AG04450 (cell line): ENCODE data around the gene PTGR2. TPM values are rescaled to one million over a fixed set of nuclear protein-coding genes. Genes with fewer than 3 reads are reported as not detected.

ENCODE experiments used
- CTCF ChIA-PET: fragments of 300-600, 350-600 bp; formaldehyde crosslinking; extraction: SDS; loops from one replicate; lab custom pipeline; 2022; ENCODE audit warnings: antibody characterized with exemption, inconsistent platforms; lab: Charles Lee
- POLR2A ChIA-PET: fragments of 350-600 bp; formaldehyde crosslinking; extraction: SDS; loops from one replicate; lab custom pipeline; 2021; ENCODE audit warnings: antibody characterized with exemption, inconsistent platforms; lab: Yijun Ruan, JAX
- DNase-seq: peaks from one replicate; pipeline ENCODE4 v3.0.0-alpha.2; 2011; ENCODE audit warnings: low read depth, low spot score
- H3K27ac ChIP-seq: one replicate; pipeline ENCODE4 v1.5.1; 2012; ENCODE audit warnings: low read depth, low read length, control low read depth
- H3K27me3 ChIP-seq: one replicate; pipeline ENCODE4 v1.6.0; 2012; ENCODE audit warnings: low read length; ENCODE audit not compliant: control insufficient read depth, insufficient read depth
- H3K4me3 ChIP-seq: 2 replicates; pipeline ENCODE4 v1.5.1; 2011; ENCODE audit warnings: mild to moderate bottlenecking, low read depth, low read length, control low read depth
- H3K9me3 ChIP-seq: 2 replicates; pipeline ENCODE4 v1.5.1; 2012; ENCODE audit warnings: low read length; ENCODE audit not compliant: control insufficient read depth, insufficient read depth
- polyA plus RNA-seq: library from polyadenylated mRNA; depleted of rRNA; stranded (reverse); fragments of >200 nt; gene quantifications from 2 replicates; pipeline ENCODE4 v1.2.3, GENCODE V29; 2011
- TF ChIP-seq, protein P1 (sequence below): IDR thresholded peaks from 2 replicates; pipeline ENCODE4 v1.5.1; 2011; ENCODE audit warnings: low read depth, low read length, control low read depth, inconsistent platforms

Gene PTGR2
- polyA plus RNA-seq, 1 experiment, result 6.9 TPM

- Histone ChIP-seq H3K27me3 (no peaks in the 10 kb centered on the region), H3K27ac (no peak overlapping the region), H3K9me3 (no peaks in the 10 kb centered on the region; the same call in 1 of the 2 replicates), H3K4me3 (no peak overlapping the region)
- ChIA-PET CTCF (no interaction called here), POLR2A (no interaction called here)
- TF ChIP-seq, protein P1, sequence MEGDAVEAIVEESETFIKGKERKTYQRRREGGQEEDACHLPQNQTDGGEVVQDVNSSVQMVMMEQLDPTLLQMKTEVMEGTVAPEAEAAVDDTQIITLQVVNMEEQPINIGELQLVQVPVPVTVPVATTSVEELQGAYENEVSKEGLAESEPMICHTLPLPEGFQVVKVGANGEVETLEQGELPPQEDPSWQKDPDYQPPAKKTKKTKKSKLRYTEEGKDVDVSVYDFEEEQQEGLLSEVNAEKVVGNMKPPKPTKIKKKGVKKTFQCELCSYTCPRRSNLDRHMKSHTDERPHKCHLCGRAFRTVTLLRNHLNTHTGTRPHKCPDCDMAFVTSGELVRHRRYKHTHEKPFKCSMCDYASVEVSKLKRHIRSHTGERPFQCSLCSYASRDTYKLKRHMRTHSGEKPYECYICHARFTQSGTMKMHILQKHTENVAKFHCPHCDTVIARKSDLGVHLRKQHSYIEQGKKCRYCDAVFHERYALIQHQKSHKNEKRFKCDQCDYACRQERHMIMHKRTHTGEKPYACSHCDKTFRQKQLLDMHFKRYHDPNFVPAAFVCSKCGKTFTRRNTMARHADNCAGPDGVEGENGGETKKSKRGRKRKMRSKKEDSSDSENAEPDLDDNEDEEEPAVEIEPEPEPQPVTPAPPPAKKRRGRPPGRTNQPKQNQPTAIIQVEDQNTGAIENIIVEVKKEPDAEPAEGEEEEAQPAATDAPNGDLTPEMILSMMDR, result no peak
- no peak for DNase-seq
Observed at GRCh38 chr14:73884438-73885190, 33.0 kb downstream of the PTGR2 start.

DNA sequence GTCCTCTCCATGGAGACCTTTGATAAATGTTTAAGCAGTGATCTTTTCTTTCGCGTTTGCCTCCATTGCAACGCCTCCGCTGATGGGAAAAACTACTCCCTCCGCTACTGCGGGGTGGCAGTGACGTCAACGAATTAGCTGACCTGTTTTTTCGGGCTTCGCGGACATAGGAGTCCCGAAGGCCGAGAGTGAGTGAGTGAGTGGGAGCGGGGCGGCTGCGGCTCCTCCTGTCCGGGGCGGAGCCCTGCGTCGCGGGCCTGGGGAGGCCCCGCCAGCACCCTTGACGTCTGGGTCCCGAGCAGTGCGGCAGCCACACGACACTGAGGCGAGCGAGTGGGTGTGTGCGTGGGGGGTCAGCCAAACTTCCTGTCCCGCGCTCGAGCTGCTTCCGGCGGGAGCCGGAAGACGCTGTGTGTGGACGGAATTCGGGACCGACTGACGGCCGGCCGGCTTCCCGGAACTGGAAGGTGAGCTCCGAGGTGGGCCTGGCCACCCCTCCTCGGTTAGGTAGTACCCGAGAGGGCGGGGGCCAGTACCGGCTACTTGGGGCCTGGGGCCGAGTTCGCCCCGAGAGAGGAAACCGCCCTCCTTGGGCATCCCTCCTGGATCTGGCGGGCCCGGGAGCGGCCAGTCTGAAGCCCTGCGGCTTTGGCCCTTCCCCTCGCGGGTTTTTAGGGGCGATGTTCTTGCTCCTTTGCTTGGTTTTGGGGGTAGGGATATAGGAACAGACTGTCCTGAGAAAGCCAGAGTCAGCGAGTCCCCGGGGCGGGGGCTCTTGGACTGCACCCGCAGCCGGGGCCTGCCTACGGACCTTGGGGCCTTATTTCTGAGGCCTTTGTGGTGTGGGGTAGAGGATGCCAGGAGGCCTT lies 35.1 kb downstream of the PTGR2 start, which contains the start of gene ZNF410:
Gene ZNF410 (plus strand): TSS at position 411 of the 869 bp plus-strand sequence. CDS start 5,317 bp downstream, outside the sequence.
- CTCF ChIA-PET, result no interaction called here
- Histone ChIP-seq H3K4me3 (peak within 1 kb of the TSS; percentile 90), H3K27me3 (no peaks in the 10 kb centered on the region), H3K27ac (peak within 1 kb of the TSS; percentile 95), H3K9me3 (no peaks in the 10 kb centered on the region; the same call in 1 of the 2 replicates)
- TF ChIP-seq, protein P1, result no peak
- POLR2A ChIA-PET, result interaction anchor here (0.6 to 1.6 kb wide), 6 partner anchors 8 to 204 kb away, joined by 3 to 13 read pairs (median 4); partner anchors contain the start of genes BBOF1, ENTPD5 and PTGR2
- peak; percentile 94 for DNase-seq

DNA sequence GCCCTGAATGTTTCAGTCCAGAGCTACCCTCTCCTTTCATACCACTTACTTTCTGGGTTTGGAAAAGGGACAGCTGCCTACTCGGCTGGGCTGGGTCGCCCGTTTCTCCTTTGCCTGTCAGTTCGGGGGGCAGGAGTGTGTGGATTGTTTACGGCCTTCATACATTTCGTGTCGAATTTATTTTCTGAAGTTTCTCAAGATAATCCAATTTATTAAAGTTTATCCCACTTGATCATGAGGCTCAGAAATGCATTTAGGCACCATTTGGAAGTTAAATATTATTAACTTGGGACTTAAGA lies 35.6 kb downstream of the PTGR2 start:
- TF ChIP-seq, protein P1, result no peak
- ChIA-PET CTCF (no interaction called here), POLR2A (interaction anchor here (0.9 to 1.6 kb wide), 2 partner anchors 9 to 36 kb away, joined by 3 to 13 read pairs; partner anchors contain the start of gene PTGR2)
- DNase-seq, result no peak
- Histone ChIP-seq H3K27ac (peak overlapping the region; percentile 95), H3K9me3 (no peaks in the 10 kb centered on the region; the same call in 1 of the 2 replicates), H3K4me3 (peak overlapping the region; percentile 90), H3K27me3 (no peaks in the 10 kb centered on the region)

DNA sequence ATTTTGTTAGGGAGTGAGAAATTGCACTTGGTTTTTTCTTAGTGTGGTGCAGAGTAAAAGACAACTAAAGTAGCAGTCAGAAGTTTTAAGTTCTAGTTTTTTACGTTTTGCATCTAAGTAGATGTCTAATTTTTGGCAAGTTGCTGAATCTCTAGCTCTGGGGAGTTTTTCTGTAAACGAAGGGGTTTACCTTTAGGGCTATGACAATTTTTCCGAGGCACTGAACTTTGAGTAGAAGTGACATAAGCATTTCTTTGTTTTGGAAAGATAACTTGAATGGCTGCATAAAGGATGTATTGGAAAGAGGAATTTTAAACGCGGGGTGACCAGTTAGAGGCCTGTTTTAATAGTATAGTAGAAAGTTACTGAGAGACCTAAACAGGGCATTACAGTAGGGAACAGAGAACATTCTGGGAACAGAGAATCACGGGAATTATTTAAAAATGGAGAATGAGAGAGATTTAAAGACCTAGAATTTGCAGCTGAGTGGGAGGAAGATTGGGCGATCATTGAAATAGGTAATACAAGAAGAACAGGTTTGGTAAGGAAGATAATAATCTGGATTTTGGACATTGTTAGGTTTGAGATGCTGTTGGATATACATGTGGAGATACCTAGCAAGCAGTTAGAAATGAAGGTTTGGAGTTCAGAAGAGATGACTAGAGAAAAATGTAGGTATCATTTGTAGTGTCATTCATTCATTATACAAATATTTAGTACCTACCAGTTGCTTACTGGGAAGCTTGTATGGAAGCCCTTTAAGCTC lies 36.2 kb downstream of the PTGR2 start:
- DNase-seq, result no peak
- TF ChIP-seq, protein P1, result no peak
- Histone ChIP-seq H3K9me3 (no peaks in the 10 kb centered on the region; the same call in 1 of the 2 replicates), H3K4me3 (peak overlapping the region; percentile 90), H3K27ac (no peak overlapping the region), H3K27me3 (no peaks in the 10 kb centered on the region)
- POLR2A ChIA-PET, result interaction anchor here (1.0 kb wide), 1 partner anchor 164 kb away, joined by 3 read pairs; no protein-coding TSS in a partner anchor
- CTCF ChIA-PET, result interaction anchor here (1.0 kb wide), 1 partner anchor 160 kb away, joined by 4 read pairs; no protein-coding TSS in a partner anchor
